Activated CD4-positive, alpha-beta T cell treated with anti-CD3 and anti-CD28 coated beads for 1 hour (primary cell): Measurements from ENCODE around the gene DNAAF5.
"Not testable (repeated sequence)": the region's sequence is repeated elsewhere in the genome, so short reads cannot be mapped to it uniquely, and the experiment has no call there.

Source experiments
- DNase-seq: peaks from one replicate; pipeline ENCODE4 v3.0.0-alpha.2; 2020

Gene DNAAF5

DNA sequence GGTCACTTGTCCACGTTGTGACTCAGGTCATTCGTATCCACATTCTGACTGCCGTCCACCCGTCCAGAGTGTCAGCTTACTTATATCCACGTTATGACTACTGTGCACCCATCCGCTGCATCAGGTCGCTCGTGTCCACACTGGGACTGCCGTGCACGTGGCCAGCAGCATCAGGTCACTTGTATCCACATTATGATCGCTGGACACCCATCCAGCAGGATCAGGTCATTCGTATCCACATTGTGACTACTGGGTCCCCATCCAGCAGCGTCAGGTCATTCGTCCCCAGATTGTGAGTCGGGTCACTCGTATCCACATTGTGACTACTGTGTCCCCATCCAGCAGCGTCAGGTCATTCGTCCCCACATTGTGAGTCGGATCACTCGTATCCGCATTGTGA lies 58.5 kb downstream of the DNAAF5 start:
- DNase-seq, result no peak

DNA sequence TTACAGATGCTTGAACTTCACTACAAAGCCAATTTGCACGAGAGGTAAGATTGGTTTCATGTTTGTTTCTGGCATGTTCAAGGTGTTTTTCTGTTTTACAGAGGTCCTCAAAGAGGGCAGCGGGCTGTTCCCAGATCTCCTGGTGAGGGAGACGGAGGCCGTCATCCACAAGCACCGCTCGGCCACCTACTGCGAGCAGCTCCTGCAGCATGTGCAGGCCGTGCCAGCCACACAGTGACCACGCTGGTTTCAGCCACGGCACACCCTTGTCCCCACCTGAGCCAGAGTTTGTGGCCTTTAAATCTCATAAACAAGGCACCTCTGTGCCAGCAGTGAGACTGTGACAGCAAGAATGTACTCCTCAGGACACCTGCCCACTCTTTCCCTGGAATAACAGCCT lies 58.9 kb downstream of the DNAAF5 start:
- no peak for DNase-seq

DNA sequence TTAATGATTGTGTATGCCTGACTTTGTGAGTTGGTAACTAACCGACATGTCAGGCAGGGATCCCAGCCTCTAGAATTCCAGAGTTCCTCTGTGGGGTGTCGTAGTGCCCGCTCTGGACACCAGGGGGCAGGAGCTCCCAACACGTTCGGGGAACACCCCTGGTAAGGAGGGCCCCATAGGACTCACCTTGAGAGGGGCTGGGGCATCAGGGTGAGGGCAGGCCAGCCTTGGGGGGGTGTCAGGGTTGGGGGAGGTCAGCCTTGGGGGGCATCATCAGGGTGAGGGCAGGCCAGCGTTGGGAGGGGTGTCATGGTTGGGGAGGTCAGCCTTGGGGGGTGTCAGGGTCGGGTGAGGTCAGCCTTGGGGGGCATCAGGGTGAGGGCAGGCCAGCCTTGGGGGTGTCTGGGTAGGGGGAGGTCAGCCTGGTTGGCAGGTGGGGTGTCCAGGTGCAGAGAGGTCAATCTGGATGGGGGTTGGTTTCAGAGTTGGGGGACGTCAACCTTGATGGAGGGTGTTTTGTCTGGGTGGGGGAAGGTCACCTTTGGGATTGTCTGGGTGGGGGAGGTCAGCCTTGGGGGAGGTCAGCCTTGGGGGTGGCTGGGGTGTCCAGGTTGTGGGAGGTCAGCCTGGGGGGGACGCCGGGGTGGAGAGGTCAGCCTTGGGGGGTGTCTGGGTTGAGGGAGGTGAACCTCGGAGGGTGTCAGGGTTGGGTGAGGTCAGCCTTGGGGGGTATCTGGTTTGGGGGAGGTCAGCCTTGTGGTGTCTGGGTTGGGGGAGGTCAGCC lies 60.2 kb downstream of the DNAAF5 start:
- DNase-seq, result peak; percentile 63

DNA sequence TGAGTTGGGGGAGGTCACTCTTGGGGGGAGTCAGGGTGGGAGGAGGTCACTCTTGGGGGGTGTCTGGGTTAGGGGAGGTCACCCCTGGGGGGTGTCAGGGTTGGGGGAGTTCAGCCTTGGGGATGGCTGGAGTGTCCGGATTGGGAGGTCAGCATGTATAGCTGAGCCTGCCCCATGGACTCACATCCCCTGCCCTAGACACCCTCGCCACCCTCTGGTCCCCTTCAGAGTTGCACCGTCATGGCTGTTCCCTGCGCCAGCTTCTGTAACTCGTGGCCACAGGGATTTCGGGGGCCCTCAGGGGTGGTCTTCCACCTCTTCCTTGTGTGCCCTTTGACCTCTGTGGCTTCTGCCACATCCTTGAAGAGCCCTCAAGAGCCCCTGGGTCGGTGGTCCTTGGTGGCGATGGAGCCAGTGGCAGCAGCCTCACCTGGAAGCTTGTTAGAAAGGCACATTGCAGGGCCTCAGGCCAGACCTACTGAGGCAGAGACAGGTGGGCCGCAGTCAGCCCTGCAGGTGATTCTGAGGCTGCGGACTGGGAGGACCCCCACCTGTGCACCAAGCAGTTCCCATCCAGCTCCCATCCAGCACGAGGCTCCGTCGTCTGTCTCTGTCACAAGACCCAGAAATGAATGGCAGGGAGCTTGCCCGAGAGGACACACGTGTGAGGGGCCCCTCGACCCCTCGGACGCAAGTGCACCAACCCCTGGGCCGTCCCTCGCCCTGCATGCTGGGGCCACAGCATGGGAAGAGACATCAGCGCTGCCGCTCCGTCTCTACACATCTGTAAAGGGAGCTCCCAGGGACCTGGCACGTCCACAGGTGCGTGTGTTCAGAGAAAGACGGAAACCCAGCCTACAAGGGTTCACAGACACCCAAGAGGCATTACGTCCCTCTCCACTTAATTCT lies 61.1 kb downstream of the DNAAF5 start:
- DNase-seq, result no peak

DNA sequence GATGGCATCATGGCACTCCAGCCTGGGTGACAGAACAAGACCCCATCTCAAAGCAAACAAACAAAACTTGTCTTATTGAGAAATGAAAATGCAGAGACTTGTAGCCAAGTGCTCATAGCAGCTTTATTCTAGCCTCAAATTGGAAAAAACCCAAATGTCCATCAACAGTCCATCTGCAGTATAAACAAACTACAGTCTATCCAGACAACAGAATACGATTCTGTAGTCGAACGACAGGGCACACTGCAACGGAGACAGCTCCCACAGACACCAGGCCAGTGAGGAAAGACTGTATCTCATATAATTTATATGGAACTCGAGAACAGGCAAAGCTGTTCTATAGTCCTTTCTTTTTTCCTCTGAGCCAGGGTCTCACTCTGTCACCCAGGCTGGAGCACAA lies 65.0 kb downstream of the DNAAF5 start:
- no peak for DNase-seq

DNA sequence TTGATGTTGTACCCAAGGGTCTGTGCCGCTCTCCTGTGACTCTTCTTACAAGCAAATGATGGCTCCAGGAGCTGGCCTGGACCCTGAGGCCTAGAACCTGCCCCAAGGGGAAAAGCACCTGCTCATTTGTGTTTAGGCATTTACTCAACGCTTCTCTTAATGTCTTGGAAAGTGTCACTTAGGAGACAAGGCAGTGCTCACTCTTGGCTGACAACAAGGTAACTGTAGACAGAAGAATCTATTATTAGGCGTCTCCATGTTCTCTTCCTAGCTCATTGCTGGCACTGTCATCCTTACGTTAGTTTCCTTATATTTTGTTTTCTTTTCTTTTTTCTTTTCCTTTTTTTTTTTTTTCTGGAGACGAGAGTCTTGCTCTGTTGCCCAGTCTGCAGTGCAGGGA lies 67.7 kb downstream of the DNAAF5 start:
- DNase-seq, result no peak

DNA sequence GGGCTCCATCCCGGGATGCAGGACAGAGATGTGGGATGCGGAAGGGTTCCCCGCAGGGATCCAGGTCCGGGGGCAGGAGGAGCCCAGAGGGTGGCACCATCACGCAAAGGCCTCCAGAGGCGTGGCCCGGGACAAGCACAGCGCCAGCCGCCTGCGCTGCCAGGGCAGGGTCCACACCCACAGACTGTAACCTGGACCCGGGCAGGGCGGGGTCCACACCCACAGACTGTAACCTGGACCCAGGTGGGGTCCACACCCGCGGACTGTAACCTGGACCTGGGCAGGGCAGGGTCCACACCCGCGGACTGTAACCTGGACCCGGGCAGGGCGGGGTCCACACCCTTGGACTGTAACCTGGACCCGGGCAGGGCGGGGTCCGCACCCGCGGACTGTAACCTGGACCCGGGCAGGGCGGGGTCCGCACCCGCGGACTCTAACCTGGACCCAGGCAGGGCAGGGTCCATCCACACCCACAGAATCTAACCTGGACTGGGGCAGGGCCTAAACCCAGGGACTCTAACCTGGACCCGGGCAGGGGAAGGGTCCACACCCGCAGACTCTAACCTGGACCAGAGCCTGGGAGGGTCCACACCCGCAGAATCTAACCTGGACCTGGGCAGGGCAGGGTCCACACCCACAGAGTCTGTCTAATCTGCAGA lies 68.3 kb downstream of the DNAAF5 start:
- no peak for DNase-seq

DNA sequence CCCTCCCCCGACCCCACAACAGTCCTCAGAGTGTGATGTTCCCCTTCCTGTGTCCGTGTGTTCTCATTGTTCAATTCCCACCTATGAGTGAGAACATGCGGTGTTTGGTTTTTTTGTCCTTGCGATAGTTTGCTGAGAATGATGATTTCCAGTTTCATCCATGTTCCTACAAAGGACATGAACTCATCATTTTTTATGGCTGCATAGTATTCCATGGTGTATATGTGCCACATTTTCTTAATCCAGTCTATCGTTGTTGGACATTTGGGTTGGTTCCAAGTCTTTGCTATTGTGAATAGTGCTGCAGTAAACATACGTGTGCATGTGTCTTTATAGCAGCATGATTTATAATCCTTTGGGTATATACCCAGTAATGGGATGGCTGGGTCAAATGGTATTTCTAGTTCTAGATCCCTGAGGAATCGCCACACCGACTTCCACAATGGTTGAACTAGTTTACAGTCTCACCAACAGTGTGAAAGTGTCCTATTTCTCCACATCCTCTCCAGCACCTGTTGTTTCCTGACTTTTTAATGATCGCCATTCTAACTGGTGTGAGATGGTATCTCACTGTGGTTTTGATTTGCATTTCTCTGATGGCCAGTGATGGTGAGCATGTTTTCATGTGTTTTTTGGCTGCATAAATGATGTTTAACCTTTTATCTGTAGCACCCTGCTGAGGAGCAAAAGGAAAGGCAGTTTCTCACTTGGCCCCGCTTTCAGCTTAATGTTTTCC lies 70.1 kb downstream of the DNAAF5 start:
- DNase-seq, result not testable (repeated sequence)

DNA sequence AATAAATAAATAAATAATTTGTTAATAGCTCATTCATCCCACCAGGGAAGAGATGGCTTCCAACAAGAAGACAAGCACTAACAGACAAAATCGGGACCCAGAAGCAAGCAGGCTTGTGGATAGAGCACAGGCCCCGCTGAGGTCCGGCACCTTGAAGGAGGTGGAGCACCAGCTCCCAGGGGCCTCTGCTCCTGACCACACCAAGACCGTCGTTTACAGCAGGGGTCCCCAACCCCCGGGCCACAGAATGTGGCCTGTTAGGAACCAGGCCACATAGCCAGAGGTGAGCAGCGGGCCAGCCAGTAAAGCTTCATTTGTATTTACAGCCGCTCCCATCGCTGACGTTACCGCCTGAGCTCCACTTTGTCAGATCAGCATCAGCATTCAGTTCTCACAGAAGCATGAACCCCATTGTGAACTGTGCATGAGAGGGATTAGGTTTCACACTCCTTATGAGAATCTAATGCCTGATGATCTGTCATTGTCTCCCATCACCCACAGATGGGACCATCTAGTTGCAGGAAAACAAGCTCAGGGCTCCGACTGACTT lies 72.5 kb downstream of the DNAAF5 start:
- DNase-seq, result no peak

DNA sequence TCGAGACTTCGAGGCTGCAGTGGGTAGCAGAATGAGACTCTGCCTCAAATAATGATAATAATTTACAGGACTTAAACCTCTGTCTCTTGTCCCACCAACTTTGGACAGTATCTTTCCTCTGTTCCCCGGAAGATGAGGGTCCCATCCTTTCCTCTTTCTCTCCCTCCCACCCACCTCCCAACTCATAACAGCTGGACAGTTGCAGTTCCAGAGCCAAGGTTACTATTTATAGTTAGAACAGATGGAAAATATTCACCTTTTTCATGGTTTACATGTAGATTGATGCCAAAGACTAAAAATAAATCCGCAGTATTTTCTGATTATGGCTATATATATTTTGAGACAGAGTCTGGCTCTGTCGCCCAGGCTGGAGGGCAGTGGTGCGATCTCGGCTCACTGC lies 74.2 kb downstream of the DNAAF5 start:
- DNase-seq, result no peak

DNA sequence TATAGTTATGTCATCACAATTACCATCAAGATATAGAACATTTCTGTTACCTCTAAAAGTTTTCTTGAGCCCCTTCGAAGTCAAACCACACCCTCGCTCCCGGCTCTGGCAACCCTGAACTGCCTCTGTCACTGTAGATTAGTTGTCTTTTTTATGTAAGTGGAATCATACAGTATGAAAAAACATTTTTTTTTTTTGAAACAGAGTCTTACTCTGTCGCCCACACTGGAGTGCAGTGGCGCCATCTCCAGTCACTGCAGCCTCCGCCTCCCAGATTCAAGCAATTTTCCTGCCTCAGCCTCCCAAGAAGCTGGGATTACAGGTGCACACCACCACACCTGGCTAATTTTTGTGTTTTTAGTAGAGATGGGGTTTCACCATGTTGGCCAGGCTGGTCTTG lies 74.9 kb downstream of the DNAAF5 start:
- not testable (repeated sequence) for DNase-seq

DNA sequence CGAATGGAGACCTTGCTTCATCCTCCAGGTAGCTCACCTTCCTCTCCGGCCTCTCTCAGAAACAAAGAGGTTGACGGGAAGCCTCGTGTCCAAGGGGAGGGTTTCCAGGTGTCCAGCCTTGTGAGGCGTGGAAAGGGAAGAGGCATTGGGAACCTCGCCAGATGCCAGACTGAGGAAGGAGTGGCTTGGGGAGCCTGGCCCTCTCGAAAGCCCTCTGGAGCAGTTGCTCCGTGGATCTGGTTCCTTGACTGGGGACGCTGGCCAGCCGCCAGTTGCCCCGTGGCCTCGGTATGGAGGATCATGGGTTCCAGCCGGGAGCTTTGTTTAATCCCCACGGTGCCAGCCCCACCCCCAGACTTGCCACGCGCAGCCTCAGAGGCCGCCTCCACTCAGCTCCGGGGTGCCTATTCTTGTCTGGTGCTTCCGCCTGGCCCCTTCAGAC lies 75.5 kb downstream of the DNAAF5 start:
- DNase-seq, result no peak

DNA sequence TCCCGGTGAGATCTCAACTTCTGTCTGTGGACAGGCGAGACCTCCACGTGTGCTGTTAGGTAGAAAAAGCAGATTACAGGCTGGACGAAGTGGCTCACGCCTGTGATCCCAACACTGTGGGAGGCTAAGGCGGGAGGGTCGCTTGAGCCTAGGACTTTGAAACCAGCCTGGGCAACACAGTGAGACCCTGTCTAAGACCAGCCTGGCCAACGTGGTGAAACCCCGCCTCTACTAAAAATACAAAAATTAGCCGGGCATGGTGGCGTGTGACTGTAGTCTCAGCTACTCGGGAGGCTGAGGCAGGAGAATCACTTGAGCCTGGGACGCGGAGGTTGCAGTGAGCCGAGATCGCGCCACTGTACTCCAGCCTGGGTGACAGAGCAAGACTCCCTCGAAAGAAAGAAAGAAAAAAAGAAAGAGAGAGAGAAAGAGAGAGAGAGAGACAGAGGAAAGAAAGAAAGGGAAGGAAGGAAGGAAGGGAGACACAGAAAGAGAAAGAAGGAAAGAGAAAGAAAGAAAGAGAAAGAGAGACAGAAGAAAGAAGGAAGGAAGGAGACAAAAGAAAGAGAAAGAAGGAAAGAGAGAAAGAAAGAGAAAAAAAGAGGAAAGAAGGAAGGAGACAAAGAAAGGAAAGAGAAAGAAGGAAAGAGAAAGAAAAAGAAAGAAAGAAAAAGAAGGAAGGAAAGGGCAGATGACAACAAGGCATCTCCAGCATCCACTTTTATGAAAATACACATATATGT lies 76.2 kb downstream of the DNAAF5 start:
- DNase-seq, result no peak

DNA sequence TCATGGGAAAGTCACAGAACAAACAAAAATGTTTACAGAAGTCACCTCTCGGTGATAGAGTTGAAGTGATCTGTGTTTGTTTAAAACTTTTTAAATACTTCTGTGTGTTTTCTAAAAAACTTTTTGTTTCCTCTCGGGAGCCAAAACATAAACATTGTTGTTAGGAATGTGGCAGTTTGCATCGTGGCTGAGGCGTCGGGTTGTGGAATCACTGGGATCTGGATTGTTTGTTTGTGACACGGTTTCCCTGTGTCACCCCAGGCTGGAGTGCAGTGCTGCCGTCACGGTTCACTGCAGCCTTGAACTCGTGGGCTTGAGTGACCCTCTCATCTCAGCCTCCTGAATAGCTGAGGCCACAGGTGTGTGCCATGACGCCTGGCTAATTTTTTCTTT lies 76.7 kb downstream of the DNAAF5 start:
- DNase-seq, result no peak

DNA sequence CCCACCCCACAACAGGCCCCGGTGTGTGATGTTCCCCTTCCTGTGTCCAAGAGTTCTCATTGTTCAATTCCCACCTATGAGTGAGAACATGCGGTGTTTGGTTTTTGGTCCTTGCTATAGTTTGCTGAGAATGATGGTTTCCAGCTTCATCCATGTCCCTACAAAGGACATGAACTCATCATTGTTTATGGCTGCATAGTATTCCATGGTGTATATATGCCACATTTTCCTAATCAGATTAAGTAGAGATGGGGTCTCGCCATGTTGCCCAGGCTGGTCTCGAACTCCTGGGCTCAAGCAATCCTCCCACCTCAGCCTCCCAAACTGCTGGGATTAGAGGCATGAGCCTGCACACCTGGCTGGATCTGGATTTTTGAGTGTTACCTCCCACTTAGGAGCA lies 77.3 kb downstream of the DNAAF5 start:
- not testable (repeated sequence) for DNase-seq

DNA sequence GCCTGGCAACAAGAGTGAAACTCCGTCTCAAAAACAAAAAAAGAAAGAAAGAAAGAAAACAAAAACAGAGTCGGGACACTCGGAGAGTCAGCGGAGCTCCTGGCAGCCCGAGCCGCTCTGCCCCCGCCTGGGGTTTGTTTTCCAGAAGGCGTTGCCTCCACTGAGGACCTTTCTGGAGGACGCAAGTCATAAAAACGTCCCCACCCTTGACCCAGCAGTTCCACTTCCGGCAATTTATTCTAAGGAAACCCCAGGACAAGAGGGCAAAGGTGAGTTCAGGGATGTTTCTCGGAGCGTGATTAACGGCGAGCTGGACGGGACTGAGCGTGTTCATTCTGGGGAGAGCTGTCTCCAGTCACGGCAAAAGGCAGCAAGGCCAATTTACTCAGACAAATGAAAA lies 78.8 kb downstream of the DNAAF5 start:
- no peak for DNase-seq

DNA sequence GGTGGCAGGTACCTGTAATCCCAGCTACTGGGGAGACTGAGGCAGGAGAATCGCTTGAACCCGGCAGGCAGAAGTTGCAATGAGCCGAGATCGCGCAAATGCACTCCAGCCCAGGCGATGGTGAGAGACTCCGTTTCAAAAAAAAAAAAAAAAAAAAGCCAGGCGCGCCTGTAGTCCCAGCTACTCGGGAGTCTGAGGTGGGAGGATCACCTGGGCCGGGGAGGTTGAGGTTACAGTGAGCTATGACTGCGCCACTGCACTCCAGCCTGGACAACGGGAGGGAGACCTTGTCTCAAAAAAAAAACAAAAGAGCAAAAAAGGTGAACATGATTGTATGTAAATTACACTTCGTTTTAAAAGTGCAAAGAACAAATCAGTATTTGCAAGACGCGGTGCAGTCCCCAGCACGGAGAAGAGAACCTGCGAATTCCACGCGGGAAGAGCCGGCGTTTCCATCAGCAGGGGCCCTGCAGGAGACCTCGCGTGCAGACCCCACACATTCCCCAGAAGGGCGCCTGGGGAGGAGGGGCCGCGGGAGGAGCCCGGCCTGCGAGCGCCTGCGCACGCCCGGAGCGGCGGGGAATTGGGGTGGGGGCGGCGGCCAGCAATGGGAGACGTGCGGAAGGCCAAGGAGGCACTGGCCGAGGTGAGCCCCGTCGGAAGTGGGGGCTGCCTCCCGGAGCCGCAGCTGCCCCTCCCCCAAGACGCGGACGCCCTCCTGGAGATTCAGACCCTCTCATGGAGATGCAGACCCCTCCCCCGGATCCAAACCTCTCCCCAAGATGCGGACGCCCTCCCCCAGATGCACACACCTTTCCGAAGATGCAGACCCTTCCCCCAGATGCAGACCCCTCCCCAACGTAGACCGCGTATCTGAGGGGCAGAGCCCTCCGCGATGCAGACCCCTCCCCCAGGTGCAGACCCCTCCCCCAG lies 89.1 kb downstream of the DNAAF5 start:
- no peak for DNase-seq

DNA sequence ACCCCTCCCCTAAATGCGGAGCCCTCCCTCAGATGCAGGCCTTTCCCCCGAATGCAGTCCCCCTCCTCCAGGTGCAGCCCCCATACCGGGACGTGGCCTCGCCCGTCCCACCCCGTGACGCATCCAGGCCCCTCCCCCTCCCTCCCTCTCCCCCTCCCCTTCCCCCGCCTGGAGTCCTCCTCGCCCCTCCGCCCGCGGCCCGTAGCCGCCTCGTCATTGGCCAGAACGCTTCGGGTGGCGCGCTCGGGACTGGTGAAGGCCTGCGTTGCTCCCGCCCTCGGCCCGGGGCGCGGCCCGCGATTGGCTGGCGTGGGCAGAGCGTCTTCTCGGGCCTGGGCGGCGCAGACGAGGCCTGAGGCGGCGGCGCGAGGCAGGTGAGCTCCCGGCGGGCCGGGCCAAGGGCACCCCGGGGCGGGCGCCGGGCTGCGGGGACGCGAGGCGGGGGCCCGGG lies 89.8 kb downstream of the DNAAF5 start:
- DNase-seq, result peak; percentile 95

DNA sequence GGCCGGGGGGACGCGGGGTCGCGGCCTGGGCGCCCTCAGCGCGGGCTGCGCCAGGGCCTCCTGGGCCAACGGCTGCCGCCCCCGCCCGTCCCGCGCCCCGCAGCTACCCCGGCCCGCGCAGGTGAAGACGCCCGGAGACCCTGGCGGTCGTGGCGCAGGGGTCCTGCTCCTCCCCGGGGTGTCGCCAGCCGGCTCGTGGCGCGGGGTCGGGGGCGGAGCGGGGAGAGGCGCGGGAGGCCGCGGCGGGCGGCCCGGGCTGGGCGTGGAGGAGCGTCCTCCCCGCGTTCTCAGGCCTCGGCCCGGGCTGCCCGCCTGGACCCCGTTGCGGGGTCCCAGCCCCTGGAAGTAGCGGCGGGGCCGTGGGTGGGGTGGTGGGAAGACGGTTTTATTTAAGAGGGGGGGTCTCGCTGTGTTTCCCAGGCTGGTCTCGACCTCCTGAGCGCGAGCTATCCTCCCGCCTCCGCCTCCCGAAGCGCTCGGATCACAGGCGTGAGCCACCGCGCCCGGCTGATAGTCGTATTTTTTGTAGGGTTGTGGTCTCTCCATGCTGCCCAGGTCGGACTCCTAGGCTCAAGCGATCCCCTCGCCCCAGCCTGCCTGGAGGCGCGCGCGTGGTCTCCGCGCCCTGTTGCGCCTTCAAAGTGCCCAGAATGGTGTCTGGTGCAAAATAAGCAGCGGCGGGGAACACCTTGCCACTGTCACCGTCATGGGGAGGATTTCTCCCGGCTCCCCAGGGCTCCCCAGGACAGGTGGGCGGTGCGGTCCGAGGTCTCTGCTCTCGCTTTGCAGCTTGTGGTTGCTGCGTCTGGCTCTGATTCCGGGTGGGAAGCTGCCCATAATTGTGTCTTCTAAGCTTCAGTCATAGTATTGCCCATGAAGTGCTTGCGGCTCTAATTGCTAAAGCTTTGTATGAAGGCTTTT lies 90.5 kb downstream of the DNAAF5 start:
- no peak for DNase-seq
